Keratinocyte (primary cell): ENCODE results near the gene HRAS. TPM values are rescaled to one million over a fixed set of nuclear protein-coding genes. Genes with fewer than 3 reads are reported as not detected.

Source experiments
- DNase-seq: peaks from one replicate; pipeline ENCODE4 v3.0.0-alpha.2; 2011; ENCODE audit warnings: low read depth, missing footprints, low spot score
- FAIRE-seq: peaks from 2 replicates; lab custom pipeline; 2011; peaks lifted over from hg19 to GRCh38; lab: Jason Lieb, UNC
- H2AFZ ChIP-seq: 2 replicates; pipeline ENCODE4 v1.6.0; 2012; ENCODE audit warnings: low read length, control low read depth, inconsistent platforms; ENCODE audit not compliant: control insufficient read depth
- H3K27ac ChIP-seq: 2 replicates; pipeline ENCODE4 v1.5.1; 2011; ENCODE audit warnings: low read length; ENCODE audit not compliant: control insufficient read depth, insufficient read depth
- H3K27me3 ChIP-seq: 3 replicates; pipeline ENCODE4 v1.6.0; 2011; ENCODE audit warnings: low read length; ENCODE audit not compliant: control insufficient read depth, insufficient read depth; ENCODE audit errors: extremely low read depth
- H3K36me3 ChIP-seq, 2 experiments: 2 replicates in 1 of 2; 3 replicates in 1 of 2; pipeline ENCODE4 v1.5.1; 2011; ENCODE audit warnings: low read length in 2 of 2, mild to moderate bottlenecking in 1 of 2; ENCODE audit not compliant: control insufficient read depth in 2 of 2, insufficient read depth in 2 of 2; ENCODE audit errors: extremely low read depth in 1 of 2
- H3K4me1 ChIP-seq: 3 replicates; pipeline ENCODE4 v1.5.1; 2011; ENCODE audit warnings: low read length; ENCODE audit not compliant: control insufficient read depth, insufficient read depth; ENCODE audit errors: extremely low read depth
- H3K4me2 ChIP-seq: 3 replicates; pipeline ENCODE4 v1.6.0; 2011; ENCODE audit warnings: low read depth, low read length; ENCODE audit not compliant: control insufficient read depth, insufficient read depth; ENCODE audit errors: extremely low read depth
- H3K4me3 ChIP-seq, 3 experiments: fragments of 200-600 bp in 1 of 3; sonication (generic) in 1 of 3; 2 replicates in 2 of 3; 3 replicates in 1 of 3; pipeline ENCODE4 v1.5.1; 2011 to 2016; ENCODE audit warnings: low read length in 3 of 3, mild to moderate bottlenecking in 3 of 3, control low read depth in 2 of 3, inconsistent platforms in 1 of 3, low read depth in 1 of 3, mixed read lengths in 1 of 3, mixed run types in 1 of 3, moderate library complexity in 1 of 3; ENCODE audit not compliant: control insufficient read depth in 2 of 3, insufficient read depth in 2 of 3; ENCODE audit errors: extremely low read depth in 1 of 3
- H3K79me2 ChIP-seq: 2 replicates; pipeline ENCODE4 v1.6.0; 2012; ENCODE audit warnings: low read length; ENCODE audit not compliant: control insufficient read depth, insufficient read depth
- H3K9ac ChIP-seq: 3 replicates; pipeline ENCODE4 v1.6.0; 2011; ENCODE audit warnings: low read length; ENCODE audit not compliant: control insufficient read depth, insufficient read depth; ENCODE audit errors: extremely low read depth
- H3K9me1 ChIP-seq: 3 replicates; pipeline ENCODE4 v1.6.0; 2011; ENCODE audit warnings: low read length; ENCODE audit not compliant: control insufficient read depth, insufficient read depth; ENCODE audit errors: extremely low read depth
- H3K9me3 ChIP-seq: 2 replicates; pipeline ENCODE4 v1.5.1; 2012; ENCODE audit warnings: low read depth, low read length; ENCODE audit not compliant: control insufficient read depth
- H4K20me1 ChIP-seq: 3 replicates; pipeline ENCODE4 v1.6.0; 2011; ENCODE audit warnings: low read length; ENCODE audit not compliant: control insufficient read depth, insufficient read depth; ENCODE audit errors: extremely low read depth
- EZH2 ChIP-seq: IDR thresholded peaks from one replicate; pipeline ENCODE4 v1.6.1; 2012; ENCODE audit warnings: inconsistent platforms, mild to moderate bottlenecking, low read length, moderate library complexity
- dilution Hi-C: fragments of 300-500 bp; cut with MboI; formaldehyde crosslinking; loops from one replicate; pipeline ENCODE4 v1.7.0; 2020; ENCODE audit warnings: low sequenced_read_pairs; ENCODE audit not compliant: extremely low pct_ligation_motif_present
- polyA plus RNA-seq, 5 experiments: library from polyadenylated mRNA; depleted of rRNA in 3 of 5; stranded (reverse) in 3 of 5; stranded (forward) in 1 of 5; unstranded in 1 of 5; fragments of >200 nt; gene quantifications; 1 replicate in 1 of 5; 2 replicates in 3 of 5; 3 replicates in 1 of 5; pipeline versions ENCODE4 v1.2.1 to v1.2.3, GENCODE V29; 2011 to 2012; ENCODE audit warnings: missing spikeins in 2 of 5, low read depth in 1 of 5, low replicate concordance in 1 of 5
- TF ChIP-seq, protein P1 (sequence below), 3 experiments: IDR thresholded peaks in 1 of 3; conservative IDR thresholded peaks in 1 of 3; optimal IDR thresholded peaks in 1 of 3; 2 replicates in 2 of 3; 3 replicates in 1 of 3; pipeline versions ENCODE3 to v1.5.1; 2011; ENCODE audit warnings: low read length in 3 of 3, mild to moderate bottlenecking in 3 of 3, moderate library complexity in 2 of 3, control low read depth in 1 of 3, inconsistent platforms in 1 of 3; ENCODE audit not compliant: insufficient read depth in 2 of 3; ENCODE audit errors: extremely low read depth in 1 of 3

The HRAS gene
- polyA plus RNA-seq, 1 donor (not counting 4 experiments of a cell fraction or from before 2014, with no cell fraction given) = 112 TPM

DNA sequence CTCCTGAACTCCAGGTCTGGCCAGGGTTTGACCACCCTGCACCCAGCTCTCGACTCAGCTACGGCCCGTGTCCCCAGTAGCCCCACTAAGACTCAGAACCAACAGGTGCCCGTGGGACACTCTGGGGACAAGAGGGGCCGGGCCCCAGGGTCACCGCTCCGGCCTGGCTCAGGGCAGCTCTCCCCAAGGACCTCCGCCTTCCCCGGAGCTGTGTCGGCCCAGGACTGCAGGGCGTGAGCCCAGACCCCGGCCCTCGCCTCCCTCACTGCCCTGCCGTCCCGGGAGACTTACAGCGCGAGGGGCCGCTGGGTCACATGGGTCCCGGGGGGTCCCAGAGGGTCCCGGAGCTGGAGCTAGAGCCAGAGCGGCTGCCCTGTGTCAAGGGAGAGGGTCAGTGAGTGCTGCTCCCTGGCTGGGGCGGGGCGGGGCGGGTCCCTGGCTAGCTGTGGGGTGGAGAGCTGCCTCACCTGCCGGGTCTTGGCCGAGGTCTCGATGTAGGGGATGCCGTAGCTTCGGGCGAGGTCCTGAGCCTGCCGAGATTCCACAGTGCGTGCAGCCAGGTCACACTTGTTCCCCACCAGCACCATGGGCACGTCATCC, 2.3 kb downstream of the HRAS start:
- peaks cover 23% of the 10 kb centered on the region for H3K4me1 ChIP-seq
- FAIRE-seq (no peak), DNase-seq (no peak)
- no peak overlapping the region for H3K4me3 ChIP-seq
- no peaks in the 10 kb centered on the region for H3K9me3 ChIP-seq
- no peak overlapping the region for H3K9ac ChIP-seq
- no peaks in the 10 kb centered on the region for H3K9me1 ChIP-seq
- TF ChIP-seq EZH2 = no peak
- TF ChIP-seq, protein P1, sequence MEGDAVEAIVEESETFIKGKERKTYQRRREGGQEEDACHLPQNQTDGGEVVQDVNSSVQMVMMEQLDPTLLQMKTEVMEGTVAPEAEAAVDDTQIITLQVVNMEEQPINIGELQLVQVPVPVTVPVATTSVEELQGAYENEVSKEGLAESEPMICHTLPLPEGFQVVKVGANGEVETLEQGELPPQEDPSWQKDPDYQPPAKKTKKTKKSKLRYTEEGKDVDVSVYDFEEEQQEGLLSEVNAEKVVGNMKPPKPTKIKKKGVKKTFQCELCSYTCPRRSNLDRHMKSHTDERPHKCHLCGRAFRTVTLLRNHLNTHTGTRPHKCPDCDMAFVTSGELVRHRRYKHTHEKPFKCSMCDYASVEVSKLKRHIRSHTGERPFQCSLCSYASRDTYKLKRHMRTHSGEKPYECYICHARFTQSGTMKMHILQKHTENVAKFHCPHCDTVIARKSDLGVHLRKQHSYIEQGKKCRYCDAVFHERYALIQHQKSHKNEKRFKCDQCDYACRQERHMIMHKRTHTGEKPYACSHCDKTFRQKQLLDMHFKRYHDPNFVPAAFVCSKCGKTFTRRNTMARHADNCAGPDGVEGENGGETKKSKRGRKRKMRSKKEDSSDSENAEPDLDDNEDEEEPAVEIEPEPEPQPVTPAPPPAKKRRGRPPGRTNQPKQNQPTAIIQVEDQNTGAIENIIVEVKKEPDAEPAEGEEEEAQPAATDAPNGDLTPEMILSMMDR (optimal IDR thresholded peaks at IDR 0.05 in 1 of 3, IDR thresholded peaks at IDR 0.05 in 1 of 3, conservative IDR thresholded peaks at IDR 0.05 in 1 of 3; ENCODE audit: extremely low read depth in 1 of 3, insufficient read depth in 2 of 3, low read length in 3 of 3) = no peak
- peaks cover 22% of the 10 kb centered on the region for H4K20me1 ChIP-seq
- H3K27me3 ChIP-seq = no peaks in the 10 kb centered on the region
- H2AFZ ChIP-seq = no peak overlapping the region
- H3K79me2 ChIP-seq = peaks cover 31% of the 10 kb centered on the region
- H3K36me3 ChIP-seq = peaks cover 17 to 27% of the 10 kb centered on the region in 2 experiments
- H3K27ac ChIP-seq = no peak overlapping the region
- dilution Hi-C loops = no loop called here
- no peak overlapping the region for H3K4me2 ChIP-seq

DNA sequence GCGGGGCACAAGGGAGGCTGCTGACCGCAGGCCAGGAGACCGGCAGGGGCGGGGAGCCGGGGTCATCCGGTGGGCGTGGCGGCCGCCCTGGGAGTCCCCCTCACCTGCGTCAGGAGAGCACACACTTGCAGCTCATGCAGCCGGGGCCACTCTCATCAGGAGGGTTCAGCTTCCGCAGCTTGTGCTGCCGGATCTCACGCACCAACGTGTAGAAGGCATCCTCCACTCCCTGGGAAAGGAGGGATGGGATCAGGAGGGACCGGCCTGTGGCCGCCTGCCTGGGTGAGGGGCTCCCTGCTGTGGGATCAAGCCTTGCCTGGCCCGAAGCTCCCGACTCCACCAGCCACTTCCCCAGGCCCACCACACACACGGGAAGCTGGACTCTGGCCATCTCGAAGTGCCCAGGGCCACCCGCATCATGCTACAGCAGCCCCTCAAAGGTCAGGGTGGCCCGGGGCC, 2.8 kb downstream of the HRAS start:
- TF ChIP-seq EZH2 = no peak
- TF ChIP-seq, protein P1 (optimal IDR thresholded peaks at IDR 0.05 in 1 of 3, IDR thresholded peaks at IDR 0.05 in 1 of 3, conservative IDR thresholded peaks at IDR 0.05 in 1 of 3; ENCODE audit: extremely low read depth in 1 of 3, insufficient read depth in 2 of 3, low read length in 3 of 3) = no peak
- Histone ChIP-seq H3K36me3 (peaks cover 17 to 27% of the 10 kb centered on the region in 2 experiments), H4K20me1 (peaks cover 22% of the 10 kb centered on the region), H3K27me3 (no peaks in the 10 kb centered on the region), H3K79me2 (peaks cover 31% of the 10 kb centered on the region), H3K4me1 (peaks cover 22% of the 10 kb centered on the region), H3K27ac (no peak overlapping the region), H3K9me3 (no peaks in the 10 kb centered on the region), H3K9me1 (no peaks in the 10 kb centered on the region), H3K4me3 (no peak overlapping the region), H3K9ac (no peak overlapping the region), H3K4me2 (no peak overlapping the region), H2AFZ (no peak overlapping the region)
- dilution Hi-C loops = no loop called here
- no peak for FAIRE-seq
- DNase-seq = no peak
